ENCODE data around the gene COL18A1.

Gene COL18A1

DNA sequence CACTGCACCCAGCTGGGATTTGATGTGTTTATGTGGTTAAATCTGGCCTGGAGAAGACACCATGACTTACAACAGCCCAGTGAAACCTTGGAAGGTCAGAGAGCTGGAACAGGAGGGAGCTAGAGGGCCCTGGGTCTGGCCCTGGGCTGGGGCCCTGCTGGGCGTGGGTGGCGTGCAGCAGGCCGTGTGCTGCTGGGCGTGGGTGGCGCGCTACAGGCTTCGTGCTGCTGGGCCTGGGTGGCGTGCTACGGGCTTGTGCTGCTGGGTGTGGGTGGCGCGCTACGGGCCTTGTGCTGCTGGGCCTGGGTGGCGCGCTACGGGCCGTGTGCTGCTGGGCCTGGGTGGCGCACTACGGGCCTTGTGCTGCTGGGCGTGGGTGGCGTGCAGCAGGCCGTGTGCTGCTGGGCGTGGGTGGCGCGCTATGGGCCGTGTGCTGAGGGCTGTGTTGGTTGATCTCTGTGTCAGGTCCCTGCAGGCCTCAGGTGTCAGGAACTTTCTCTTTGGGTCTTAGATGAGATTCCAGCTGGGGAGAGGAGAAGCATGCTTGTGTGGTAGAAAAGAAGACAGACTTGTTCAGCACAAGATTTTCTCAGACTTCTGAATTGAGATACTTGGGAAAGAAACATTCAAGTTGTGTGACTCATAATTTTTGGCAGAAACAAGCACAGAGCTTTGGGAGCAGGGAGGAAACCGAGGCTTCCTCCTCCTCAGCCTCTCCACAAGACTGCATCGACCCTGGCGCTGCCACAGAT lies 66.0 kb downstream of the COL18A1 start:
- ATAC-seq = peak; percentile 73
- no peak for TF ChIP-seq ZNF70 (CRISPR knock-in tag; IDR thresholded peaks at IDR 0.05)
- no peak for TF ChIP-seq CSDC2 (CRISPR knock-in tag; IDR thresholded peaks at IDR 0.05)
- no peak for TF ChIP-seq ZNF565 (CRISPR knock-in tag; conservative IDR thresholded peaks at IDR 0.05; ENCODE audit: low read depth)
- TF ChIP-seq ZFP30 (CRISPR knock-in tag; IDR thresholded peaks at IDR 0.05) = no peak
- TF ChIP-seq ZC3H10 (CRISPR knock-in tag; IDR thresholded peaks at IDR 0.05) = no peak
- no peak for TF ChIP-seq ESRRG (CRISPR knock-in tag; IDR thresholded peaks at IDR 0.05)
- TF ChIP-seq BACH2 (CRISPR knock-in tag; IDR thresholded peaks at IDR 0.05; ENCODE audit: borderline replicate concordance) = no peak
- TF ChIP-seq PPARA (CRISPR knock-in tag; IDR thresholded peaks at IDR 0.05; ENCODE audit: borderline replicate concordance) = no peak
- no peak for TF ChIP-seq GLIS3 (CRISPR knock-in tag; IDR thresholded peaks at IDR 0.05)
- no peak for TF ChIP-seq TOX (CRISPR knock-in tag; IDR thresholded peaks at IDR 0.05; ENCODE audit: borderline replicate concordance)
- TF ChIP-seq, protein P1, sequence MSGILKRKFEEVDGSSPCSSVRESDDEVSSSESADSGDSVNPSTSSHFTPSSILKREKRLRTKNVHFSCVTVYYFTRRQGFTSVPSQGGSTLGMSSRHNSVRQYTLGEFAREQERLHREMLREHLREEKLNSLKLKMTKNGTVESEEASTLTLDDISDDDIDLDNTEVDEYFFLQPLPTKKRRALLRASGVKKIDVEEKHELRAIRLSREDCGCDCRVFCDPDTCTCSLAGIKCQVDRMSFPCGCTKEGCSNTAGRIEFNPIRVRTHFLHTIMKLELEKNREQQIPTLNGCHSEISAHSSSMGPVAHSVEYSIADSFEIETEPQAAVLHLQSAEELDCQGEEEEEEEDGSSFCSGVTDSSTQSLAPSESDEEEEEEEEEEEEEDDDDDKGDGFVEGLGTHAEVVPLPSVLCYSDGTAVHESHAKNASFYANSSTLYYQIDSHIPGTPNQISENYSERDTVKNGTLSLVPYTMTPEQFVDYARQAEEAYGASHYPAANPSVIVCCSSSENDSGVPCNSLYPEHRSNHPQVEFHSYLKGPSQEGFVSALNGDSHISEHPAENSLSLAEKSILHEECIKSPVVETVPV (CRISPR knock-in tag; IDR thresholded peaks at IDR 0.05) = no peak
- TF ChIP-seq ZFP3 (CRISPR knock-in tag; IDR thresholded peaks at IDR 0.05) = no peak
- no peak for TF ChIP-seq ISL1 (CRISPR knock-in tag; IDR thresholded peaks at IDR 0.05)
- no peak for TF ChIP-seq SNAI2 (CRISPR knock-in tag; IDR thresholded peaks at IDR 0.05)
- TF ChIP-seq, protein P2, sequence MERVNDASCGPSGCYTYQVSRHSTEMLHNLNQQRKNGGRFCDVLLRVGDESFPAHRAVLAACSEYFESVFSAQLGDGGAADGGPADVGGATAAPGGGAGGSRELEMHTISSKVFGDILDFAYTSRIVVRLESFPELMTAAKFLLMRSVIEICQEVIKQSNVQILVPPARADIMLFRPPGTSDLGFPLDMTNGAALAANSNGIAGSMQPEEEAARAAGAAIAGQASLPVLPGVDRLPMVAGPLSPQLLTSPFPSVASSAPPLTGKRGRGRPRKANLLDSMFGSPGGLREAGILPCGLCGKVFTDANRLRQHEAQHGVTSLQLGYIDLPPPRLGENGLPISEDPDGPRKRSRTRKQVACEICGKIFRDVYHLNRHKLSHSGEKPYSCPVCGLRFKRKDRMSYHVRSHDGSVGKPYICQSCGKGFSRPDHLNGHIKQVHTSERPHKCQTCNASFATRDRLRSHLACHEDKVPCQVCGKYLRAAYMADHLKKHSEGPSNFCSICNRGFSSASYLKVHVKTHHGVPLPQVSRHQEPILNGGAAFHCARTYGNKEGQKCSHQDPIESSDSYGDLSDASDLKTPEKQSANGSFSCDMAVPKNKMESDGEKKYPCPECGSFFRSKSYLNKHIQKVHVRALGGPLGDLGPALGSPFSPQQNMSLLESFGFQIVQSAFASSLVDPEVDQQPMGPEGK (CRISPR knock-in tag; IDR thresholded peaks at IDR 0.05; ENCODE audit: borderline replicate concordance) = no peak
- TF ChIP-seq OSR1 (CRISPR knock-in tag; IDR thresholded peaks at IDR 0.05) = no peak
- TF ChIP-seq ARNTL (CRISPR knock-in tag; IDR thresholded peaks at IDR 0.05; ENCODE audit: borderline replicate concordance, low read depth) = no peak
- TF ChIP-seq, protein P3, sequence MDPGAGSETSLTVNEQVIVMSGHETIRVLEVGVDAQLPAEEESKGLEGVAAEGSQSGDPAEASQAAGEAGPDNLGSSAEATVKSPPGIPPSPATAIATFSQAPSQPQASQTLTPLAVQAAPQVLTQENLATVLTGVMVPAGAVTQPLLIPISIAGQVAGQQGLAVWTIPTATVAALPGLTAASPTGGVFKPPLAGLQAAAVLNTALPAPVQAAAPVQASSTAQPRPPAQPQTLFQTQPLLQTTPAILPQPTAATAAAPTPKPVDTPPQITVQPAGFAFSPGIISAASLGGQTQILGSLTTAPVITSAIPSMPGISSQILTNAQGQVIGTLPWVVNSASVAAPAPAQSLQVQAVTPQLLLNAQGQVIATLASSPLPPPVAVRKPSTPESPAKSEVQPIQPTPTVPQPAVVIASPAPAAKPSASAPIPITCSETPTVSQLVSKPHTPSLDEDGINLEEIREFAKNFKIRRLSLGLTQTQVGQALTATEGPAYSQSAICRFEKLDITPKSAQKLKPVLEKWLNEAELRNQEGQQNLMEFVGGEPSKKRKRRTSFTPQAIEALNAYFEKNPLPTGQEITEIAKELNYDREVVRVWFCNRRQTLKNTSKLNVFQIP (CRISPR knock-in tag; IDR thresholded peaks at IDR 0.05; ENCODE audit: borderline replicate concordance, low read depth) = no peak

DNA sequence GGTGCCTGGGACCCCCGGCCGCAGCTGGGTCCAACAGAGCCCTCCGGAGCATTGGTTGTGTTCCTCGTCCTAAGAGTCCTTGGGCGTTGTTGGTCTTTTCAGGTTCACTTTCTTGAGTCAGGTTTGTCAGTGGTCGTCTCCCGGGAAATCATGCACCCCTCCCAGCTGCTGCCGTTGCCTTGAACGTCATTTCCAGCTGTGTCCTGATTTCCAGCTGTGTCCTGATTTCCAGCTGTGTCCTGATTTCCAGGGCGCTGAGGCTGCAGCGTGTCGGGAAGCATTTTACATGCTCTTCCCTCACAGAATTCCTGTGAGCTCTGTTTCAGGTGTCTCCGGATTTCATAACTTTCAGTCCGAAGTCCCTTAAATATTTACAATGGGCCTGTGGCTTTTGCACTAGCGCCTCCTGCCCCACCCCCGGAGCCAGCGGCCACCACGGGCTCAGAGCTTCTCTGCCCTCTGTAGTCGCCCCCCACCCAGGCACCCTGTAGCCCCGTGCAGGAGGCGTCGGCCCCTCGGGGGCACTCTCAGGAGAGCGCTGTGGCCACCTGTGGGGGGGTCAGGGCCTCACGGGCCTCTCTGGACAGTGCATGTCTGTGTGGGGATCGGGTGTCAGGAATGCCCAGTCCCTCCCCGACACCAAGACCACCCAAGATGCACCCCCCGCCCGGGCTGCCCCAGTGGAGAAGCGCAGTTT lies 66.7 kb downstream of the COL18A1 start:
- TF ChIP-seq BACH2 (CRISPR knock-in tag; IDR thresholded peaks at IDR 0.05; ENCODE audit: borderline replicate concordance) (no peak), CSDC2 (CRISPR knock-in tag; IDR thresholded peaks at IDR 0.05) (no peak)
- no peak; the same call in 2 of the 3 replicates for ATAC-seq

DNA sequence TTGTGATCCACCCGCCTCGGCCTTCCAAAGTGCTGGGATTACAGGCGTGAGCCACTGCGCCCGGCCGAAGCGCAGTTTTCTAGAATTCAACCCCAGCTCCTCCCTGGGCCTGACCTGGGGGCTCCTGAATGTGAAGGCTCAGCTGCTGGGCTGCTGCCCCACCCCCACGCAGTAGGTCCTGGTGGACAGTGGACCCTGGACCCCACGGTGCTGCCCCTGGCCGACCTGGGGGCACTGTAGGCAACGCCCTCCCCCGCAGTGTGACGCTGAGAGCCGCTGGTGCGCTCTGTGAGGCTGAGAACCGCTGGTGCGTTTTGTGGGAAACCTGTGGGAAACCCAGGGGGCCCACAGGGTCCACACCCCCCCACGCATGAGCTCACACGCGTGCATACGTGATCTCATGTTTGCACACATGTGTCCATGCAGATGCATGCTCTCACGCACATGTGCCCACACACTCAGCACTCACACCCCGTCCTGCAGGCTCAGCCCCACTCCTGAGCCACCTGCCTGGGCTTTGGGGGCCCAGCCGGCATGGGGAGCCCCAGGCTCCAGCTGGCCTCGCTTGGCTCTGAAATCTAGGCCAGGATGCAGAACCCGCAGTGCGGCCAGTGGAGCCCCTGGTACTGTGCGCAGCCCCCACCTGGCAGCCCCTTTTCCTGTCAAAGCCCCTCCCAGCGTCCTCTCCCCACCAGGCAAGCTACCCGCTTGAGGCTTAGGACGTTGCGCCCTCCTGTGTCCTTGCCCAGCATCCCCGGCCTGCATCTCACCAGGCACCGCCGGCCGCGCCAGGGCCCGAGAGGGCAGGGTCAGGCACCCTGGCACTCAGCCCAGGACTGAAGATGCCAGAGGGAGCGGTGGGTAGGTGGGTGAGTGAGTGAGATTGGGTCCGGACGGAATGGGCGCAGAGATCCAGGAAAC lies 67.7 kb downstream of the COL18A1 start:
- no peak for ATAC-seq
- TF ChIP-seq TCF4 (CRISPR knock-in tag; IDR thresholded peaks at IDR 0.05; ENCODE audit: borderline replicate concordance) = no peak
- TF ChIP-seq ZFP3 (CRISPR knock-in tag; IDR thresholded peaks at IDR 0.05) = no peak
- no peak for TF ChIP-seq PPARA (CRISPR knock-in tag; IDR thresholded peaks at IDR 0.05; ENCODE audit: borderline replicate concordance)
- TF ChIP-seq, protein P3 (CRISPR knock-in tag; IDR thresholded peaks at IDR 0.05; ENCODE audit: borderline replicate concordance, low read depth) = no peak
- TF ChIP-seq ARNTL (CRISPR knock-in tag; IDR thresholded peaks at IDR 0.05; ENCODE audit: borderline replicate concordance, low read depth) = no peak
- no peak for TF ChIP-seq ZNF70 (CRISPR knock-in tag; IDR thresholded peaks at IDR 0.05)
- TF ChIP-seq CSDC2 (CRISPR knock-in tag; IDR thresholded peaks at IDR 0.05) = no peak
- no peak for TF ChIP-seq ZC3H10 (CRISPR knock-in tag; IDR thresholded peaks at IDR 0.05)
- TF ChIP-seq ESRRG (CRISPR knock-in tag; IDR thresholded peaks at IDR 0.05) = no peak
- no peak for TF ChIP-seq SNAI2 (CRISPR knock-in tag; IDR thresholded peaks at IDR 0.05)
- TF ChIP-seq ISL1 (CRISPR knock-in tag; IDR thresholded peaks at IDR 0.05) = no peak
- no peak for TF ChIP-seq OSR1 (CRISPR knock-in tag; IDR thresholded peaks at IDR 0.05)
- TF ChIP-seq, protein P4, sequence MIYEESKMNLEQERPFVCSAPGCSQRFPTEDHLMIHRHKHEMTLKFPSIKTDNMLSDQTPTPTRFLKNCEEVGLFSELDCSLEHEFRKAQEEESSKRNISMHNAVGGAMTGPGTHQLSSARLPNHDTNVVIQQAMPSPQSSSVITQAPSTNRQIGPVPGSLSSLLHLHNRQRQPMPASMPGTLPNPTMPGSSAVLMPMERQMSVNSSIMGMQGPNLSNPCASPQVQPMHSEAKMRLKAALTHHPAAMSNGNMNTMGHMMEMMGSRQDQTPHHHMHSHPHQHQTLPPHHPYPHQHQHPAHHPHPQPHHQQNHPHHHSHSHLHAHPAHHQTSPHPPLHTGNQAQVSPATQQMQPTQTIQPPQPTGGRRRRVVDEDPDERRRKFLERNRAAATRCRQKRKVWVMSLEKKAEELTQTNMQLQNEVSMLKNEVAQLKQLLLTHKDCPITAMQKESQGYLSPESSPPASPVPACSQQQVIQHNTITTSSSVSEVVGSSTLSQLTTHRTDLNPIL (CRISPR knock-in tag; IDR thresholded peaks at IDR 0.05; ENCODE audit: low read depth) = no peak
- TF ChIP-seq ZNF8 (CRISPR knock-in tag; IDR thresholded peaks at IDR 0.05) = no peak
- no peak for TF ChIP-seq BACH2 (CRISPR knock-in tag; IDR thresholded peaks at IDR 0.05; ENCODE audit: borderline replicate concordance)
